Lower leg skin (tissue), 3 donors: Measurements from ENCODE around the gene GUCY1B1.

Experiments
- CTCF ChIP-seq, 3 donors: fragments of 450-650 bp; IDR thresholded peaks; one replicate each; pipeline ENCODE4 v1.5.1; 2016; ENCODE audit warnings: antibody characterized with exemption in 3 of 3, mild to moderate bottlenecking in 3 of 3, moderate library complexity in 2 of 3
- POLR2A ChIP-seq, 2 donors: fragments of 450-650 bp; IDR thresholded peaks; one replicate each; pipeline ENCODE4 v1.6.1; 2016 to 2017; ENCODE audit warnings: antibody characterized with exemption in 2 of 2, mild to moderate bottlenecking in 1 of 2, moderate library complexity in 1 of 2

- no peak for TF ChIP-seq POLR2A (IDR thresholded peaks at IDR 0.05)
- TF ChIP-seq CTCF (IDR thresholded peaks at IDR 0.05) = no peak
Measured at GRCh38 chr4:155724731-155725130, 34.1 kb upstream of the GUCY1B1 start.
